HepG2 (cell line): ENCODE measurements around the gene HEXIM1. TPM values are rescaled to one million over a fixed set of nuclear protein-coding genes. Genes with fewer than 3 reads are reported as not detected.

Source experiments
- ATAC-seq: fragments of 200-7000 bp; cut with Tn5 transposase; 3 replicates; pipeline ENCODE4 v1.9.1; 2020; ENCODE audit warnings: mild to moderate bottlenecking, moderate library complexity
- BruUV-seq: library from RNA; stranded (reverse); fragments of 400-500 nt; replicated peaks from 2 replicates; lab custom pipeline; 2021; lab: Mats Ljungman, UMichigan
- CTCF ChIA-PET: fragments of 300-600 bp; formaldehyde crosslinking; extraction: SDS; loops from one replicate; lab custom pipeline; 2021; ENCODE audit warnings: low total read pairs, inconsistent platforms, low intra/inter-chr PET ratio; lab: Yijun Ruan, JAX
- POLR2A ChIA-PET: fragments of 350-600 bp; sonication (Branson Sonifier 250); formaldehyde crosslinking; loops from one replicate; lab custom pipeline; 2020; ENCODE audit warnings: antibody characterized with exemption, inconsistent platforms; lab: Yijun Ruan, JAX
- DNase-seq: peaks from one replicate; pipeline ENCODE4 v3.0.0-alpha.2; 2015; ENCODE audit warnings: low spot score
- FAIRE-seq: peaks from 3 replicates; lab custom pipeline; 2011; peaks lifted over from hg19 to GRCh38; lab: Jason Lieb, UNC
- H2AFZ ChIP-seq: one replicate; pipeline ENCODE4 v1.6.1; 2011; ENCODE audit warnings: low read length, inconsistent platforms
- H3K27ac ChIP-seq: fragments of 300-600 bp; 3 replicates; pipeline ENCODE4 v1.8.0; 2011; ENCODE audit warnings: mixed run types, mild to moderate bottlenecking, mixed read lengths, low read length, inconsistent platforms; ENCODE audit not compliant: insufficient read depth; ENCODE audit errors: extremely low read length
- H3K27me3 ChIP-seq, 2 experiments: fragments of 200-600 bp in 1 of 2; 2 replicates in 1 of 2; 3 replicates in 1 of 2; pipeline versions ENCODE4 v1.6.0 to v1.8.0; 2011; ENCODE audit warnings: low read length in 2 of 2, mild to moderate bottlenecking in 2 of 2, moderate library complexity in 2 of 2, inconsistent platforms in 1 of 2; ENCODE audit not compliant: insufficient read depth in 2 of 2, control insufficient read depth in 1 of 2
- H3K36me3 ChIP-seq, 2 experiments: fragments of 200-600 bp in 1 of 2; replicated peaks in 1 of 2; 2 replicates in 1 of 2; 3 replicates in 1 of 2; pipeline versions ENCODE4 v1.5.1 to v1.8.0; 2011; ENCODE audit warnings: low read length in 2 of 2, inconsistent platforms in 1 of 2; ENCODE audit not compliant: insufficient read depth in 2 of 2, control insufficient read depth in 1 of 2
- H3K4me1 ChIP-seq: 2 replicates; pipeline ENCODE4 v1.5.1; 2012; ENCODE audit warnings: low read length, inconsistent platforms; ENCODE audit not compliant: insufficient read depth
- H3K4me2 ChIP-seq: 2 replicates; pipeline ENCODE4 v1.6.0; 2011; ENCODE audit warnings: low read depth, low read length, inconsistent platforms
- H3K4me3 ChIP-seq, 3 experiments: fragments of 200-600 bp in 1 of 3; sonication (generic), shearing (Covaris generic) in 1 of 3; replicated peaks in 1 of 3; 2 replicates each; pipeline ENCODE4 v1.5.1; 2011 to 2016; ENCODE audit warnings: low read length in 3 of 3, inconsistent platforms in 2 of 3, low read depth in 2 of 3, mild to moderate bottlenecking in 2 of 3, control low read depth in 1 of 3, mixed read lengths in 1 of 3; ENCODE audit not compliant: insufficient read depth in 1 of 3
- H3K79me2 ChIP-seq: one replicate; pipeline ENCODE4 v1.6.1; 2011; ENCODE audit warnings: low read length, inconsistent platforms; ENCODE audit not compliant: insufficient read depth
- H3K9ac ChIP-seq: 2 replicates; pipeline ENCODE4 v1.6.0; 2011; ENCODE audit warnings: mild to moderate bottlenecking, low read depth, low read length, inconsistent platforms; ENCODE audit not compliant: insufficient read depth
- H3K9me3 ChIP-seq: 2 replicates; pipeline ENCODE4 v1.5.1; 2012; ENCODE audit warnings: mild to moderate bottlenecking, low read length
- H4K20me1 ChIP-seq: 2 replicates; pipeline ENCODE4 v1.6.0; 2011; ENCODE audit warnings: inconsistent platforms, mild to moderate bottlenecking, low read length, moderate library complexity; ENCODE audit not compliant: insufficient read depth
- ARNTL ChIP-seq: sonication (generic); formaldehyde crosslinking; IDR thresholded peaks from 2 replicates; pipeline ENCODE4 v1.4.0; 2020; ENCODE audit warnings: mild to moderate bottlenecking, missing genetic modification reagents
- CBX5 ChIP-seq: sonication (generic); formaldehyde crosslinking; IDR thresholded peaks from 2 replicates; pipeline ENCODE4 v1.4.0; 2020; ENCODE audit warnings: missing genetic modification reagents, borderline replicate concordance
- EZH2 ChIP-seq: conservative IDR thresholded peaks from 2 replicates; pipeline ENCODE4 v1.6.1; 2012; ENCODE audit warnings: mild to moderate bottlenecking, low read depth, low read length, moderate library complexity
- FLYWCH1 ChIP-seq: sonication (generic); formaldehyde crosslinking; IDR thresholded peaks from 2 replicates; pipeline ENCODE4 v1.8.1; 2023; ENCODE audit warnings: mild to moderate bottlenecking, missing genetic modification reagents
- MTA1 ChIP-seq: sonication (generic); formaldehyde crosslinking; IDR thresholded peaks from 2 replicates; pipeline ENCODE4 v1.4.0; 2020; ENCODE audit warnings: missing genetic modification reagents, mild to moderate bottlenecking, borderline replicate concordance
- NR2F1 ChIP-seq, 2 experiments: fragments of 450-650 bp in 1 of 2; formaldehyde crosslinking in 1 of 2; IDR thresholded peaks; 2 replicates each; pipeline versions ENCODE4 v1.5.0 to v1.6.1; 2016 to 2020; ENCODE audit warnings: mild to moderate bottlenecking in 1 of 2, missing compliant biosample characterization in 1 of 2, missing genetic modification reagents in 1 of 2, moderate library complexity in 1 of 2
- POLR2A ChIP-seq, 2 experiments: IDR thresholded peaks; 2 replicates each; pipeline ENCODE4 v1.6.1; 2011; ENCODE audit warnings: low read depth in 2 of 2, low read length in 2 of 2, mild to moderate bottlenecking in 1 of 2, moderate library complexity in 1 of 2; ENCODE audit not compliant: insufficient read depth in 1 of 2
- POLR2G ChIP-seq: fragments of 200-400 bp; formaldehyde crosslinking; IDR thresholded peaks from 2 replicates; pipeline ENCODE4 v1.6.1; 2018; ENCODE audit warnings: mild to moderate bottlenecking, low read depth, low read length, moderate library complexity
- RBM39 ChIP-seq: fragments of 200-400 bp; formaldehyde crosslinking; IDR thresholded peaks from one replicate; pipeline ENCODE4 v1.6.1; 2018; ENCODE audit warnings: antibody characterized with exemption, mild to moderate bottlenecking, low read depth, low read length; ENCODE audit not compliant: poor library complexity, severe bottlenecking
- TP53 ChIP-seq: sonication (generic); formaldehyde crosslinking; conservative IDR thresholded peaks from 2 replicates; pipeline ENCODE4 v1.4.0; 2020; ENCODE audit warnings: missing genetic modification reagents
- ZFP82 ChIP-seq: sonication (generic); formaldehyde crosslinking; IDR thresholded peaks from 2 replicates; pipeline ENCODE4 v1.5.1; 2020; ENCODE audit warnings: mild to moderate bottlenecking, missing genetic modification reagents, borderline replicate concordance
- ZNF546 ChIP-seq: sonication (generic); formaldehyde crosslinking; conservative IDR thresholded peaks from 2 replicates; pipeline ENCODE4 v1.8.1; 2023; ENCODE audit warnings: mild to moderate bottlenecking, missing genetic modification reagents
- ZNF775 ChIP-seq: sonication (generic); formaldehyde crosslinking; IDR thresholded peaks from 2 replicates; pipeline ENCODE4 v1.4.0; 2020; ENCODE audit warnings: missing genetic modification reagents, mild to moderate bottlenecking, moderate library complexity, borderline replicate concordance
- WGBS: methylation state at CpG from one replicate; pipeline ENCODE4 v1.1.6; 2017; ENCODE audit warnings: low lambda C conversion rate; 5-methylcytosine and 5-hydroxymethylcytosine counted together
- in situ Hi-C: cut with HindIII; loops from 2 replicates; pipeline ENCODE4 v1.10.0; 2017; ENCODE audit warnings: low pct_unique_long_range_greater_than_20kb; ENCODE audit not compliant: extremely low pct_ligation_motif_present
- intact Hi-C: fragments of 100-400 bp; cut with micrococcal nuclease; formaldehyde crosslinking; loops from one replicate; pipeline ENCODE4 v1.10.0; 2022; ENCODE audit not compliant: unreplicated experiment
- polyA plus RNA-seq, 8 experiments: library from polyadenylated mRNA; depleted of rRNA in 3 of 8; stranded (reverse) in 7 of 8; unstranded in 1 of 8; fragments of >200 nt; fragmentation: Illumina TruSeq in 4 of 8; extraction: Trizol in 4 of 8; gene quantifications; 2 replicates each; pipeline versions ENCODE4 v1.2.1 to v1.2.3, GENCODE V29; 2011 to 2016; ENCODE audit warnings: low read depth in 4 of 8, missing spikeins in 1 of 8, mixed read lengths in 1 of 8; ENCODE audit not compliant: insufficient read depth in 1 of 8
- total RNA-seq, 5 experiments: library from RNA; depleted of rRNA; stranded (reverse); fragments of >200 nt; fragmentation: Illumina TruSeq; extraction: Trizol; gene quantifications; 2 replicates each; pipeline ENCODE4 v1.2.3, GENCODE V29; 2016; ENCODE audit warnings: low read depth in 1 of 5
- TF ChIP-seq, protein P1 (sequence below): sonication (generic); formaldehyde crosslinking; IDR thresholded peaks from 2 replicates; pipeline ENCODE4 v1.4.0; 2020; ENCODE audit warnings: missing genetic modification reagents, mild to moderate bottlenecking, borderline replicate concordance
- TF ChIP-seq, protein P2 (sequence below): IDR thresholded peaks from 2 replicates; pipeline ENCODE4 v1.6.1; 2016; ENCODE audit warnings: mild to moderate bottlenecking, missing biosample characterization, missing genetic modification reagents
- TF ChIP-seq, protein P3 (sequence below): sonication (generic); formaldehyde crosslinking; IDR thresholded peaks from 2 replicates; pipeline ENCODE4 v1.5.0; 2020; ENCODE audit warnings: mild to moderate bottlenecking, missing genetic modification reagents, borderline replicate concordance

Gene HEXIM1
- total and polyA plus RNA-seq, 2 of the 13 experiments (the other 11 are each of a cell fraction or from before 2014, with no cell fraction given): 10.5 to 16.6 TPM

- Histone ChIP-seq H3K9me3 (no peaks in the 10 kb centered on the region), H3K27ac (peak overlapping the region; percentile 97), H3K27me3 (no peaks in the 10 kb centered on the region), H4K20me1 (no peaks in the 10 kb centered on the region), H3K36me3 (peaks cover 10 to 17% of the 10 kb centered on the region in 2 experiments), H3K4me1 (peaks cover 69% of the 10 kb centered on the region), H3K79me2 (no peaks in the 10 kb centered on the region), H3K9ac (peak overlapping the region; percentile 93), H3K4me2 (peak overlapping the region; percentile 100), H2AFZ (no peak overlapping the region), H3K4me3 (peak overlapping the region; percentile 45 to 68 (median 53); a peak in 5 of 6 replicates)
- ChIA-PET POLR2A (interaction anchor here (0.5 to 24.3 kb wide), 17 partner anchors 11 to 1045 kb away, joined by 3 to 2487 read pairs (median 10); partner anchors contain the start of genes ACBD4, HEXIM1, HEXIM2 and MAP3K14), CTCF (interaction anchor here (0.7 to 3.2 kb wide), 5 partner anchors 11 to 37 kb away, joined by 3 to 10 read pairs (median 3); partner anchors contain the start of genes ACBD4, HEXIM1 and HEXIM2)
- intact Hi-C loops (loop anchor here (1.0 kb wide), 1 partner anchor 11 kb away; the partner anchor contains the start of gene HEXIM2), in situ Hi-C loops (no loop called here)
- FAIRE-seq (no peak), ATAC-seq (no peak; the same call in 2 of the 3 replicates), DNase-seq (no peak)
- BruUV-seq: TSS peak; percentile 59
- WGBS: 9% methylated on average over 5 of the region's 5 CpGs
- TF ChIP-seq ZFP82 (CRISPR knock-in tag) (peak; percentile 79; the same call in 1 of the 2 replicates), ZNF775 (CRISPR knock-in tag) (no peak), FLYWCH1 (CRISPR knock-in tag) (no peak), EZH2 (no peak), TP53 (CRISPR knock-in tag) (no peak), CBX5 (CRISPR knock-in tag) (no peak), POLR2A (IDR thresholded peaks at IDR 0.05; ENCODE audit: insufficient read depth in 1 of 2, low read depth in 2 of 2, low read length in 2 of 2) (no peak; a peak in 1 of 4 replicates), RBM39 (peak; percentile 83), POLR2G (peak; percentile 18; the same call in 1 of the 2 replicates), ZNF546 (no peak), ARNTL (no peak), NR2F1 (CRISPR knock-in tag; IDR thresholded peaks at IDR 0.05) (no peak), MTA1 (CRISPR knock-in tag) (no peak)
- TF ChIP-seq, protein P1, sequence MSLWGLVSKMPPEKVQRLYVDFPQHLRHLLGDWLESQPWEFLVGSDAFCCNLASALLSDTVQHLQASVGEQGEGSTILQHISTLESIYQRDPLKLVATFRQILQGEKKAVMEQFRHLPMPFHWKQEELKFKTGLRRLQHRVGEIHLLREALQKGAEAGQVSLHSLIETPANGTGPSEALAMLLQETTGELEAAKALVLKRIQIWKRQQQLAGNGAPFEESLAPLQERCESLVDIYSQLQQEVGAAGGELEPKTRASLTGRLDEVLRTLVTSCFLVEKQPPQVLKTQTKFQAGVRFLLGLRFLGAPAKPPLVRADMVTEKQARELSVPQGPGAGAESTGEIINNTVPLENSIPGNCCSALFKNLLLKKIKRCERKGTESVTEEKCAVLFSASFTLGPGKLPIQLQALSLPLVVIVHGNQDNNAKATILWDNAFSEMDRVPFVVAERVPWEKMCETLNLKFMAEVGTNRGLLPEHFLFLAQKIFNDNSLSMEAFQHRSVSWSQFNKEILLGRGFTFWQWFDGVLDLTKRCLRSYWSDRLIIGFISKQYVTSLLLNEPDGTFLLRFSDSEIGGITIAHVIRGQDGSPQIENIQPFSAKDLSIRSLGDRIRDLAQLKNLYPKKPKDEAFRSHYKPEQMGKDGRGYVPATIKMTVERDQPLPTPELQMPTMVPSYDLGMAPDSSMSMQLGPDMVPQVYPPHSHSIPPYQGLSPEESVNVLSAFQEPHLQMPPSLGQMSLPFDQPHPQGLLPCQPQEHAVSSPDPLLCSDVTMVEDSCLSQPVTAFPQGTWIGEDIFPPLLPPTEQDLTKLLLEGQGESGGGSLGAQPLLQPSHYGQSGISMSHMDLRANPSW (CRISPR knock-in tag): no peak
- TF ChIP-seq, protein P2, sequence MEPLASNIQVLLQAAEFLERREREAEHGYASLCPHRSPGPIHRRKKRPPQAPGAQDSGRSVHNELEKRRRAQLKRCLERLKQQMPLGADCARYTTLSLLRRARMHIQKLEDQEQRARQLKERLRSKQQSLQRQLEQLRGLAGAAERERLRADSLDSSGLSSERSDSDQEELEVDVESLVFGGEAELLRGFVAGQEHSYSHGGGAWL (CRISPR knock-in tag): no peak
- TF ChIP-seq, protein P3, sequence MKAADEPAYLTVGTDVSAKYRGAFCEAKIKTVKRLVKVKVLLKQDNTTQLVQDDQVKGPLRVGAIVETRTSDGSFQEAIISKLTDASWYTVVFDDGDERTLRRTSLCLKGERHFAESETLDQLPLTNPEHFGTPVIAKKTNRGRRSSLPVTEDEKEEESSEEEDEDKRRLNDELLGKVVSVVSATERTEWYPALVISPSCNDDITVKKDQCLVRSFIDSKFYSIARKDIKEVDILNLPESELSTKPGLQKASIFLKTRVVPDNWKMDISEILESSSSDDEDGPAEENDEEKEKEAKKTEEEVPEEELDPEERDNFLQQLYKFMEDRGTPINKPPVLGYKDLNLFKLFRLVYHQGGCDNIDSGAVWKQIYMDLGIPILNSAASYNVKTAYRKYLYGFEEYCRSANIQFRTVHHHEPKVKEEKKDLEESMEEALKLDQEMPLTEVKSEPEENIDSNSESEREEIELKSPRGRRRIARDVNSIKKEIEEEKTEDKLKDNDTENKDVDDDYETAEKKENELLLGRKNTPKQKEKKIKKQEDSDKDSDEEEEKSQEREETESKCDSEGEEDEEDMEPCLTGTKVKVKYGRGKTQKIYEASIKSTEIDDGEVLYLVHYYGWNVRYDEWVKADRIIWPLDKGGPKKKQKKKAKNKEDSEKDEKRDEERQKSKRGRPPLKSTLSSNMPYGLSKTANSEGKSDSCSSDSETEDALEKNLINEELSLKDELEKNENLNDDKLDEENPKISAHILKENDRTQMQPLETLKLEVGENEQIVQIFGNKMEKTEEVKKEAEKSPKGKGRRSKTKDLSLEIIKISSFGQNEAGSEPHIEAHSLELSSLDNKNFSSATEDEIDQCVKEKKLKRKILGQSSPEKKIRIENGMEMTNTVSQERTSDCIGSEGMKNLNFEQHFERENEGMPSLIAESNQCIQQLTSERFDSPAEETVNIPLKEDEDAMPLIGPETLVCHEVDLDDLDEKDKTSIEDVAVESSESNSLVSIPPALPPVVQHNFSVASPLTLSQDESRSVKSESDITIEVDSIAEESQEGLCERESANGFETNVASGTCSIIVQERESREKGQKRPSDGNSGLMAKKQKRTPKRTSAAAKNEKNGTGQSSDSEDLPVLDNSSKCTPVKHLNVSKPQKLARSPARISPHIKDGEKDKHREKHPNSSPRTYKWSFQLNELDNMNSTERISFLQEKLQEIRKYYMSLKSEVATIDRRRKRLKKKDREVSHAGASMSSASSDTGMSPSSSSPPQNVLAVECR (CRISPR knock-in tag): no peak
These were observed 23.9 kb downstream of the HEXIM1 start for GRCh38 chr17:45172232-45172540.
